Activated CD8-positive, alpha-beta memory T cell treated with anti-CD3 and anti-CD28 coated beads, Interleukin-2, amount 50 U/mL, for 1 hour (primary cell): ENCODE results near the gene EPN1.
A peak's percentile ranks its signal among the peaks of the same experiment; 100 is the strongest.

Experiments used
- DNase-seq: peaks from one replicate; pipeline ENCODE4 v3.0.0-alpha.2; 2020; ENCODE audit errors: extremely low read depth

The EPN1 gene

DNA sequence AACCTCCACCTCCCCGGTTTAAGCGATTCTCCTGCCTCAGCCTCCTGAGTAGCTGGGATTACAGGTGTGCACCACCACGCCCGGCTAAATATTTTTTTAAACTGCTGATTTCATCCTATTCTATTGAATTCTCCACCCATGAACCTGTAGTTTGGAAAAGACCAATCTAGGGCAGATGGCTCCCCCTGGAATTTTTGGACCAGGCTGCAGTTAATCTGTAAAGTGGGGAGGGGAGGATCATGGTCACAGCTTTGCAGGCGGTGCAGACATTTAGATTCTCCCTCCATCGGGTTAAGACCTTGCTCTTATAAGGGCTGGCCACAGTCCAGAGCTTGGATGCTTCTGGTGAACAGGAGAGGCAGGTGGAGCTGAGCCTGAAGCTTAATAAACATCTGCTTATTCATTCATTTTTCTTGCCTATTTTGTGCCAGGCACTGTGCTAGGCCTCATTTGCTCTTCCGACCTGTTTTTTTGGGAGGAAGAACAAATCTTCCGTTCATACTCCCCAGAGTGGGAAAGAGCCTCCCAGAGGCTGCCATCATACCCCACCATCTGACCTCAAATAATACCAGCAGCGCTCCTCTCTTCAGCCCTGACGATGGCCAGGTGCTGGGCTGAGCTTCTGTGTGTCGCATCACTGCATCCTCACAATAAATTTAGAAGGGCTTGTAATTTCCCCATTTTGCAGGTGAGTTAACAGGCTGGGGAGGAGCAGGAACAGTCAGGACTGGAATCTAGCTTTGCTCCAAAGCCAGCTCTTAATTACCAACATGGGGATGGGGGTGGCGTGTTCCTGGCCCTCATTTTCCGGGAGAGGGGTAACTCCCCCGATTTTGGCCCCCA lies 27.9 kb upstream of the EPN1 start:
- DNase-seq = no peak

- no peak for DNase-seq
These were observed 27.1 kb upstream of the EPN1 start, which contains the start of gene CCDC106 for GRCh38 chr19:55647732-55648584. CCDC106 (plus strand) TSS chr19:55648212; CDS start chr19:55649047, 835 bp downstream.

DNA sequence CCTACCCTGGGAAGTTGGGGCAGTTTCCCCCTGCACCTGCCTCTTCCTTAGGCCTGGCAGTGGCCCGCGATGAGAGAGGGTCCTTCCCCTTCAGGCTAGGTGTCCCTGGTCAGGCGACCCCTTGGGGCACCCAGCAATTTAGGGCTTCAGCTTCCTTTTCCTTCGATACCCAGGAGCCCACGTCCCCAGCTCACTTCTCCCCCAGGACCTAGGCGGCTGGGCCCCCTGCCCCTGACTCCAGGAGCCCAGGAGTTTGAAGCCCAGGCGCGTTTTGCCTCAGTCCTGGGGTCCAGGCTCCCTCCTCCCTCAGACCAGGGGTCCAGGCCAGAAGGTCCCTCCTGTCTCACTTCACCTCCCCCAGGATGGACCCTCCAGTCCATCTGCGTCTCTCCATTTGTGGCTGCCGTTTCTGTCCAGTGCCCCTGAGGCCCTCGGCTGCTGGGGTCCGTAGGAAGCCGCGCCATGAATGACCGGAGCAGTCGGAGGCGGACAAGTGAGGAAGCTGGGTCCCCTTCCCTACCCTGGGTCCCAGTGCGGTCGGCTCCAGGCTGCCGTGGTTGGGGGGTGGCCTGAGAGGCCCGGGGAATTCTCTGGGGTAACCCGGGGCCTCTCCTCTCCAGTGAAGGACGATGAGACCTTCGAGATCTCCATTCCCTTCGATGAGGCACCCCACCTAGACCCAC lies 26.3 kb upstream of the EPN1 start:
- no peak for DNase-seq

- no peak for DNase-seq
These were observed 25.5 kb upstream of the EPN1 start for GRCh38 chr19:55649268-55650125.

DNA sequence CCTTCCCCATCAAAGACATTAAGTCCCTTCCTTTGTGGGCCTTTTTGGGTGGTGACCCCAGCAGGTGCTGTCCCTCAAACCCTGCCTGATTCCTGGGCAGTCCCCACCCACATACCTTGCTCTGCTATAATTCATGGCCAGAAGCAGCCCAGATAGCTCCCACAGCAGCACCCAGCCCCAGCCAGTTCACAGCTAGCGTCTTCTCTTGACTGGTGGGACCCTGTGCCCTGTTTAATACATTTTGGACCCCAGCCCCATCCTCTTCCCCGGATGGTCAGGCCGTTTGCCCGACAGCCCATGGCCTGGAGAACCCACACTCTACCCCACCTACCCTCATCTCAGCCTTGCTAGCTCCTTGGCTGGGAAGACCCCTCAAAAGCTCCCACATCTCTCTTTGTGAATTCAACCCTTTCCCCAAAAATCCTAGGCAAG lies 24.9 kb upstream of the EPN1 start:
- no peak for DNase-seq

DNA sequence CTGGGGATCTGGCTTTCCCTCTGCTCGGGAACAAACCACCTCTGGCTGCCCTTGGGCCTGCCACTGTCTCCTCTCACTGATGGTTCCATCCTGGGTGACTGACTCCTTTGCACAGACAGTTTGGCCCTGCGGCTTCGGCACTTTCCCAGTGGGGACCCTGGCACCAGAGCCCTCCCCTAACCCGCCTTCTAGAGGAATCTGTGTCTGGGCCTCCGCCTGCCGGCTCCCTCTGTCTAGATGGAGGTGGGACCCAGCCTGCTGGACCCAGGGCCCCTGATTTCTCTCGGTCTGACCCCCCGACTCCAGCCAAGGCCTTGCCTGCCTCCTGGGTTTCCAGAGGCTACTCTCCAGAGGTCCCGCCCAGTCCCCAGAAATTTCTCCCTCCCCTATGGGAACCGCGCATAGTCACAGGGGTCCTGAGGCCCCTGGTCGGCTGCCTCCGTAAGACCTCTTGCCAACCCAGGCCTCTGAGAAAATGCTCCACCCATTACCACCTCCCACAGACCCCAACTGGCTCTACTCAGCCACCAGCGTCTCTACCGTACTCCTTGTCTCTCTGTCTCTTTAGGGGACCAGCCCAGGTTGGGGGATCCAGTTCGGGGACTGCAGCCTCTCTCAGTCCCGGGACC lies 24.3 kb upstream of the EPN1 start:
- no peak for DNase-seq

GRCh38 chr19:55651236-55651635 lies 23.8 kb upstream of the EPN1 start:
- DNase-seq = no peak

DNA sequence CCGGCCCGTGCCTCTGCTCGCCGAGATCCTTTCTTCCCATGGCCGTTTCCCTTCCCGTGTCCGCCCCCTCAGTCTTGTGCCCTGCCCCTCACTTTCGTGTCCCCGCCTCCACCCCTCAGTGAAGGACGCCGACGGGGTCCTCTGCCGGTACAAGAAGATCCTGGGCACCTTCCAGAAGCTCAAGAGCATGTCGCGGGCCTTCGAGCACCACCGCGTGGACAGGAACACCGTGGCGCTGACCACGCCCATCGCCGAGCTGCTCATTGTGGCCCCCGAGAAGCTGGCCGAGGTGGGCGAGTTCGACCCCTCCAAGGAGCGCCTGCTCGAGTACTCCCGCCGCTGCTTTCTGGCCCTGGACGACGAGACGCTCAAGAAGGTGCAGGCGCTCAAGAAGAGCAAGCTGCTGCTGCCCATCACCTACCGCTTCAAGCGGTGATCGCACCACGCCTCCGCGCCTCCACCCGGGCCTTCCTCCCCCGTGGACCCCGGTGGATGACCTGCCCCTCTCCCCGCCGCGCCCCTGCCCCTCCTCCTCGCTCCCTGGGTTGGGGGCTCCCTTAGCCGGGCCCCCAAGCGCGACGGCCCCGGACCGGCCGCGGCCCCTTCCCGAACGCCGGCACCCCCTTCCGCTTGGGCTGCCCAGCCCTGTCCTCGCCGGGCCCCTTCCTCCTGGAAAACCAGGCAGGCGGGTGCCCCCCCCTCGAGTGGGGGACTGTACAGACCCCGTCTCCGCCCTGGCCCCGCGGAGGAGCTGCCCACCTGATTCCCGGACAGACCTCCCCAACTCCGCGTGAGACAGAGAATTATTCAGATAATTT lies 22.5 kb upstream of the EPN1 start:
- no peak for DNase-seq

DNA sequence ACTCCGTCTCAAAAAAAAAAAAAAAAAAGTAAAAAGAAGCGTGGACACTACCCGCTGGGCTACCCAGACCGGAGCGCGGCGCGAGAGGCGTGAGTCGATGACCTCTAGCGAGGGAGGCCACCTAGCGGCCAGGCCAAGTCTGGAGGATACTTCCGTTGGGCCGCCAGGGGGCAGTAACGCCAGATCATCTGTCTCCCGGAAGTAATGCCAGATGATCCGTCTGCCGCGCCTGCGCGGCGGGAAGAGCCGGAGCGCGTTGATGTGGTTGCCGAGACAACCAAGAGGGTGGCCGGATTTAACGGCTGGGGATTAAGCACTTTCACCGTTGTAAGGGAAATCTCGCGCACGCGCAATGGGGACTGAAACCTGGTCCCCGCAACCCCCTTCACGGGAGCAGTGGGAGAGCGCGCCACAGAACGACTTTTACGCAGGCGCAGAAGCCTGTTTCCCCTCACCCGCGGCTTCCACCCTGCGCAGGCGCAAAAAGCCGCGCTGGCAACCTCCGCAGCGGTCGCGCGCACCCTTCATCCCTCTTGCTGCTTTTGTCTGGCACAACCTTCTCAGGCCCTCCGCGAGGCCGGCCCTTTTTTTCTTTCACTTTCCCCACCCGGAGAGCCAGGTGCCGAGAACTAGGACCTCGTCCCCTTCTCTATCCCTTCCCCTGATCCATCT lies 21.2 kb upstream of the EPN1 start:
- DNase-seq = peak; percentile 100

- peak; percentile 99 for DNase-seq
These were observed 20.6 kb upstream of the EPN1 start for GRCh38 chr19:55654323-55654867.

- peak; percentile 93 for DNase-seq
These were observed 20.0 kb upstream of the EPN1 start, which contains the start of gene U2AF2 for GRCh38 chr19:55654868-55655647. U2AF2 (plus strand) TSS chr19:55655035; CDS start chr19:55655105, 70 bp downstream.

DNA sequence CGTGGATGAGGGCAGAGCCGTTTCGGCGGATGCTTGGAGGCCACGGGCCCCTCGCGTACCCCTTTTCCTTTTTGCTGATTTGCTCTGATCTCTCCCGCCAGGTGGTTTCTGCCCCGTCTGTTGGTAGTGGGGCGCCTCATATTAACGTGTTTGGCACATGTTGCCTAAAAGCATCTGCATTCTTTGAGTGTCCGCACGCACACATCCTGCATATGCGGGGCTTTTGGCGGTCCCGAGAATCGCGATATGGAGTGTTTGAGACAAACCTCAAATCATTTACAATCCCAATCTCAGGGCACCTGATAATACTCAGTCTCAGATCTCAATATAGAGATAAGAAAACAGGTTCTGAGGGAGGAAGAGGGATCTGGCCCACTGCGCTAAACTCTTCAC lies 19.4 kb upstream of the EPN1 start:
- DNase-seq = no peak

DNA sequence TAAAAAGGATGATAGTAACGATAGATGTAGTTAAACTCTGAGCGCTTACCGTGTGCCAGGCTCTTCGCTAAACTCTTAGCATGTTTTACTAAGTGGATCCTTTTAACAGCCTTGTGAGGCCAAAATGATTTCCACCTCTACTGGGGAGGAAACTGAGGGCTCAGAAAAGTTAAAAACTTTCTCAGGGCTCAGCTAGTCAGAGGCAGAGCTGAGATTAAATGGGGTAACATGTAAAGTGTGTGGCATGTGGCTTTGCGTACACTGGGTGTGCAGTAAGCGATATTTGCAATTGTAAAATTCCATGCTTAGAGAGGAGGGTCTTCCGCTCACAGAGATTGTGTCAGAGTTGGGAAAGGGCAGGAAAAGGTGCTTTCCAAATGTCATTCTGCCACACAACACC lies 18.5 kb upstream of the EPN1 start:
- no peak for DNase-seq

DNA sequence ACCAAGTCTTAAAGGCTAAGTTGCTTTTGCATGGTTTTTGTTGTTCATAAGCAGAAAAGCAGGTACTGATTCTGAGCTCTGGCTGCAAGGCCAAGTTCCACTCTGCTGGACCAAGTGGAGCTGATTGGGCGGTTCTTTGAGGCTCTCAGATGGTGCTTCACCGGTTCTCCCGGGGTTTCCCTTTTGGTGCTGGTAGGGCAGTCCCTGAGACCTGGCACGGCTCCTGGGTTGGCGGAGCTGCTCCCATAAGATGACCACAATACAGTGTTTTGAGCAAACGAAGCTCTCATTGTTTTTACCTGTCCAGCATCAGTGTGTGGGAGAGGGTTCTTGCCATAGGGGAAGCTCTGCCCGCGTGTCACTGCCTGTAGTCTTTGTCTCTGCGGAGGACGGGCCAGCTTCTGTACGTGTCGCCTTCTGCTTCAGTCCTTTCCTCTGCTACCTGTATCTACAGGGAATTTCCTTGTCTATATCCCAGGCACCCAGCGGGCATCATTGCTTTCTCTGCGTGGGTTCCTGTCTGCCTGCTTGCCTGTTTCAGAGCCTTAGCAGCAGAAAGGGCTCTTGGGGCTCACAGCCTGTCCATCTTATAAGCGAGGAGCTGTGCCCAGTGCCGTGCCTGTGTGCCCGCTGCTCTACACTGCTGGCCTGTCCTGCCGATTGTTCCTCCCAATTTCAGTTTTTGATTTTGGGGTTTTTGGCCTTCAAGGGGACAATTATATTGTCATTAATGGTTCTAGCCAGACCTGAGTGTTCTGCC lies 17.9 kb upstream of the EPN1 start:
- DNase-seq = no peak

DNA sequence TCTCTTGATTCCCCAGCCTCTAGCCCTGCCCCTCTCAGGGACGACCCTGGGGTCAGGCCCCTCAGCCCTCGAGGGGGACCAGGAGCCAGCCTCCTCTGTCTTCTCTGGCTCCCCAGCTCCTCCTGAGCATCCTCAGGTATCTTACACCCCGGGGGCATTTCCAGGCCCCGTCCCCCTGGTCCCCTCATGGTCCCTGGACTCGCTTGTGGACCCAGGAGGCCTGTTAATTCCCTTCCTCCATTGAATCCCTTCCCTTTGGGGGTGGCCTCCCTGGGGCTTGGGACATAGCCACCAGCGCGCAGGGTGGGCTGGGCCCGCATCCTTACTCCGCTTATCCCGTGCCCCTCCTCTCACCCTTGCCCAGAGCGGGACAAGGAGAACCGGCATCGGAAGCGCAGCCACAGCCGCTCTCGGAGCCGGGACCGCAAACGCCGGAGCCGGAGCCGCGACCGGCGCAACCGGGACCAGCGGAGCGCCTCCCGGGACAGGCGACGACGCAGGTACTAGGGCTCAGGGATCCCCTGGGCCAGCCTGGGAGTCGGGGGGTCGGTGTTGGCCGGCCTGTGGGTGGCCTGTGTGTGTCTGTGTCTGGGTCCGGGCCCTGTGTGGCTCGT lies 16.1 kb upstream of the EPN1 start:
- no peak for DNase-seq

GRCh38 chr19:55659822-55660221 lies 15.2 kb upstream of the EPN1 start:
- DNase-seq = no peak

GRCh38 chr19:55660404-55660803 lies 14.6 kb upstream of the EPN1 start:
- DNase-seq = no peak
